OCI-LY7 (cell line): ENCODE data around the gene SLC1A4. TPM values are rescaled to one million over a fixed set of nuclear protein-coding genes. Genes with fewer than 3 reads are reported as not detected.

Experiments used
- BruUV-seq: library from RNA; stranded (reverse); fragments of 400-500 nt; replicated peaks from 2 replicates; lab custom pipeline; 2021; lab: Mats Ljungman, UMichigan
- CTCF ChIA-PET: fragments of 300-600 bp; sonication (Branson Sonifier 250); formaldehyde crosslinking; loops from one replicate; lab custom pipeline; 2022; ENCODE audit warnings: antibody characterized with exemption; ENCODE audit not compliant: unreplicated experiment; lab: Charles Lee
- POLR2A ChIA-PET: fragments of 300-600 bp; sonication (Branson Sonifier 250); formaldehyde crosslinking; loops from one replicate; lab custom pipeline; 2022; ENCODE audit warnings: antibody characterized with exemption; lab: Charles Lee
- DNase-seq: peaks from one replicate; pipeline ENCODE4 v3.0.0-alpha.2; 2015; ENCODE audit warnings: low spot score
- H2AFZ ChIP-seq: fragments of 200-600 bp; sonication (generic), shearing (Covaris generic); 2 replicates; pipeline ENCODE4 v1.6.1; 2014; ENCODE audit warnings: mild to moderate bottlenecking, antibody characterized with exemption, low read length, moderate library complexity
- H3K27ac ChIP-seq: fragments of 200-600 bp; sonication (generic); 2 replicates; pipeline ENCODE4 v1.5.1; 2014; ENCODE audit warnings: mixed run types, low read depth, mild to moderate bottlenecking, moderate library complexity, low read length, inconsistent platforms; ENCODE audit not compliant: poor library complexity, severe bottlenecking
- H3K36me3 ChIP-seq: fragments of 200-600 bp; sonication (generic); 2 replicates; pipeline ENCODE4 v1.6.1; 2014; ENCODE audit warnings: mild to moderate bottlenecking, antibody characterized with exemption, low read length, moderate library complexity, mixed read lengths; ENCODE audit not compliant: insufficient read depth
- H3K4me1 ChIP-seq: fragments of 200-600 bp; sonication (generic); 2 replicates; pipeline ENCODE4 v1.5.1; 2014; ENCODE audit warnings: mild to moderate bottlenecking, low read length; ENCODE audit not compliant: insufficient read depth, poor library complexity, severe bottlenecking
- H3K4me2 ChIP-seq: fragments of 200-600 bp; sonication (generic); 2 replicates; pipeline ENCODE4 v1.6.1; 2014; ENCODE audit warnings: mild to moderate bottlenecking, low read length
- H3K4me3 ChIP-seq: fragments of 200-600 bp; sonication (generic); 2 replicates; pipeline ENCODE4 v1.5.1; 2014; ENCODE audit warnings: mild to moderate bottlenecking, low read depth, low read length; ENCODE audit not compliant: poor library complexity, severe bottlenecking
- H3K79me2 ChIP-seq: fragments of 200-600 bp; sonication (generic); 2 replicates; pipeline ENCODE4 v1.6.1; 2016; ENCODE audit warnings: low read depth, mild to moderate bottlenecking, low read length, moderate library complexity, mixed read lengths; ENCODE audit not compliant: insufficient read depth
- H3K9me2 ChIP-seq: fragments of 200-600 bp; sonication (generic); 2 replicates; pipeline ENCODE4 v1.6.1; 2016; ENCODE audit warnings: mild to moderate bottlenecking, low read length, mixed read lengths; ENCODE audit not compliant: insufficient read depth
- H3K9me3 ChIP-seq: fragments of 200-600 bp; sonication (generic); 2 replicates; pipeline ENCODE4 v1.6.1; 2014; ENCODE audit warnings: mild to moderate bottlenecking, mixed run types, low read length, mixed read lengths
- H4K20me1 ChIP-seq: fragments of 200-600 bp; sonication (generic); 2 replicates; pipeline ENCODE4 v1.6.1; 2014; ENCODE audit warnings: mild to moderate bottlenecking, antibody characterized with exemption, low read length, moderate library complexity, mixed read lengths; ENCODE audit not compliant: insufficient read depth
- CTCF ChIP-seq: fragments of 200-600 bp; sonication (generic); conservative IDR thresholded peaks from 2 replicates; pipeline ENCODE4 v1.5.1; 2014; ENCODE audit warnings: mild to moderate bottlenecking, antibody characterized with exemption, low read length, moderate library complexity, mixed read lengths
- EZH2phosphoT487 ChIP-seq: fragments of 200-600 bp; sonication (generic); IDR thresholded peaks from 2 replicates; pipeline ENCODE4 v1.6.1; 2018; ENCODE audit warnings: low read depth, borderline replicate concordance, mild to moderate bottlenecking, mixed run types, antibody characterized with exemption, low read length, moderate library complexity, mixed read lengths
- intact Hi-C: fragments of 100-400 bp; cut with micrococcal nuclease; formaldehyde crosslinking; loops from one replicate; pipeline ENCODE4 v1.10.0; 2022; ENCODE audit not compliant: unreplicated experiment
- total RNA-seq, 2 experiments: library from RNA; depleted of rRNA in 1 of 2; stranded (reverse); fragments of >200 nt in 1 of 2; shearing (Covaris generic) in 1 of 2; gene quantifications; 2 replicates each; pipeline ENCODE4 v1.2.3, GENCODE V29; 2014 to 2022

Gene SLC1A4
- total RNA-seq, 2 experiments from 2014 or later: 17.2 to 31.1 TPM

- H3K79me2 ChIP-seq: no peaks in the 10 kb centered on the region
- no peak overlapping the region for H3K4me2 ChIP-seq
- H3K9me2 ChIP-seq: no peaks in the 10 kb centered on the region
- peaks cover 8% of the 10 kb centered on the region for H3K4me1 ChIP-seq
- H3K36me3 ChIP-seq: no peaks in the 10 kb centered on the region; the same call in 1 of the 2 replicates
- no peaks in the 10 kb centered on the region for H4K20me1 ChIP-seq
- H2AFZ ChIP-seq: no peak overlapping the region
- H3K27ac ChIP-seq: no peak overlapping the region
- no TSS peak for BruUV-seq
- ChIA-PET POLR2A (interaction anchor here (0.6 to 1.6 kb wide), 3 partner anchors 9 to 1121 kb away, joined by 3 to 10 read pairs (median 3); no protein-coding TSS in a partner anchor), CTCF (no interaction called here)
- intact Hi-C loops: no loop called here
- peaks cover 8% of the 10 kb centered on the region; the same call in 1 of the 2 replicates for H3K9me3 ChIP-seq
- H3K4me3 ChIP-seq: no peak overlapping the region
- no peak for DNase-seq
- TF ChIP-seq CTCF (no peak), EZH2phosphoT487 (no peak)
Measured at GRCh38 chr2:64952511-64953482, 36.4 kb upstream of the SLC1A4 start.

GRCh38 chr2:64955467-64955866, 33.7 kb upstream of the SLC1A4 start:
- H2AFZ ChIP-seq: no peak overlapping the region
- no peak overlapping the region for H3K4me3 ChIP-seq
- no peak for DNase-seq
- H3K9me2 ChIP-seq: no peaks in the 10 kb centered on the region
- CTCF ChIA-PET: no interaction called here
- H3K79me2 ChIP-seq: no peaks in the 10 kb centered on the region
- no peaks in the 10 kb centered on the region for H4K20me1 ChIP-seq
- H3K9me3 ChIP-seq: peaks cover 8% of the 10 kb centered on the region; the same call in 1 of the 2 replicates
- intact Hi-C loops: no loop called here
- peaks cover 8% of the 10 kb centered on the region for H3K4me1 ChIP-seq
- no peak overlapping the region for H3K4me2 ChIP-seq
- BruUV-seq: no TSS peak
- POLR2A ChIA-PET: no interaction called here
- no peak overlapping the region for H3K27ac ChIP-seq
- no peak for TF ChIP-seq EZH2phosphoT487
- no peak for TF ChIP-seq CTCF
- H3K36me3 ChIP-seq: no peaks in the 10 kb centered on the region; the same call in 1 of the 2 replicates
